GM21360 (cell line): ENCODE data around the gene AHCYL2.

ENCODE experiments used
- ATAC-seq: cut with Tn5 transposase; IDR thresholded peaks from one replicate; pipeline ENCODE4 v1.9.1; 2021; ENCODE audit warnings: mild to moderate bottlenecking, moderate library complexity; ENCODE audit not compliant: unreplicated experiment

AHCYL2 gene

DNA sequence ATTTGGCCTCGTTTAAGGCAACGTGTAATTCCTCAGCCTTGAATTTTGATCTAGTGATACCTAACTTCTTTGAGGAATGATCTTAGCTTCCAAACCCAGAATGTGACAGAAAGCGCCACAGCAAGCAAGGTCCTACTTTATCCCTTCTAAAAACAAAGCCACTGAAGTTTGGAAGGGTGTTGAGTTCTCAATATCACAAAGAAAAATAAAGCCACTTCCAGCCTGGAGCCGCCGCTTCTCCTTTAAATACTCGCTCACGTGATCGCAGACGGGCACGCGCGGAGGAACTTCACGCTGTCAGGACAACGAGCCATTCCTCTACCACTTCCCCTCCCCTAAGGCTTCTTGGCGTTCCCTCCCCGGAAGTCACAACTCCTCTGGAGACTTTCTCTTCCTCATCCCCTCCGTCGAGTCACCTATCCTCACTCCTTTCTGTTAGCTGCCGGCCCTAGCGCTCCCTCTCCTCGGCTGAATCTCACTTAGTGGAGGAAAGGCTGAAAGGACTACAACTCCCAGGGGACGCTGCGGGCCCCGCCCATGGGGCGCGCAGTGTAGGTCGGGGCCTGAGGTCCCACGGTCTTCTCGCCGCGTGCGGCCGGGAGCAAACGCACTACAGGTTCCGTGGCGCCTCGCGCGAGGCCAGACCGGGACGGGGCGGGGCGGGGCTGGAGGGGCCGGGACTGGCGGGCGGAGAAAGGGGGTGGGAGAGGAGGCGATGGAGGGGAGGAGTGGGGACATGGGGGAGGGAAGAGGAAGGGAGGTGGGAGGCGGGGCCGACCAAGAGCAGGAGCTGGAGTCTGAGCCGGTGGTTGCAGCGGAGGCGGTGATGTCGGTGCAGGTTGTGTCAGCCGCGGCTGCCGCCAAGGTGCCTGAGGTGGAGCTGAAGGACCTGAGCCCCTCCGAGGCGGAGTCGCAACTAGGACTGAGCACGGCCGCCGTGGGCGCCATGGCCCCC is at the start of gene AHCYL2:
AHCYL2 (plus strand) TSS at position 780 of the 955 bp plus-strand sequence.
- peak; percentile 80 for ATAC-seq

DNA sequence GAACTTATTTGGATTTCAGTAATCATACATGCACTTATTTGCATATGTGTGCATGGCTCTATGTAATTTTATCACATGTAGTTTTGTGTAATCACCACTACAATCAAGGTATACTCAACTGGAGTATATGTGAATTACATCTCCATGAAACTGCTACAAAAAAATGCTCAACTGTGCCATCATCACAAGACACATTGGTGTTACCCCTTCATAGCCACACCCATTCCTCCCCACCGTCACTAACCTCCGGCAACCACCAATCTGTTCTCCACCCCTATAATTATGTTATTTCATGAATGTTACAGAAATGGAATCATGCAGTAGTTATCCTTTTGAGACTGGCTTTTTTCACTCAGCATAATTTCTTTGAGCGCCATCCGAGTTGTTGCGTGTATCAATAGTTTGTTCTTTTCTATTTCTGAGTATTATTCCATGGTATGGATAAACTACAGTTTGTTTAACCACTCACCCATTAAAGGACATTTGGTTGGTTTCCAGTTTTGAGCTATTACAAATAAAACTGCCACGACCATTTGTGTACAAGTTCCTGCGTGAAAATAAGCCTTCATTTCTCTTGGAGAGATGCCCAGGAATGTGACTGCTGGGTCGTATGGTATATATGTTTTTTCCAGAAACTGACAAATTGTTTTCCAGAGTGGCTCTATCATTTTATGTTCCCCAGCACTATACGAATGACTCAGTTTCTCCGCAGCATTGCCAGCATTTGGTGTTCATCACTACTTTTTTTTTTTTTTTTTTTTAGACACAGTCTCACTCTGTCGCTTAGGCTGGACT is 47.7 kb upstream of the AHCYL2 start:
- no peak for ATAC-seq

DNA sequence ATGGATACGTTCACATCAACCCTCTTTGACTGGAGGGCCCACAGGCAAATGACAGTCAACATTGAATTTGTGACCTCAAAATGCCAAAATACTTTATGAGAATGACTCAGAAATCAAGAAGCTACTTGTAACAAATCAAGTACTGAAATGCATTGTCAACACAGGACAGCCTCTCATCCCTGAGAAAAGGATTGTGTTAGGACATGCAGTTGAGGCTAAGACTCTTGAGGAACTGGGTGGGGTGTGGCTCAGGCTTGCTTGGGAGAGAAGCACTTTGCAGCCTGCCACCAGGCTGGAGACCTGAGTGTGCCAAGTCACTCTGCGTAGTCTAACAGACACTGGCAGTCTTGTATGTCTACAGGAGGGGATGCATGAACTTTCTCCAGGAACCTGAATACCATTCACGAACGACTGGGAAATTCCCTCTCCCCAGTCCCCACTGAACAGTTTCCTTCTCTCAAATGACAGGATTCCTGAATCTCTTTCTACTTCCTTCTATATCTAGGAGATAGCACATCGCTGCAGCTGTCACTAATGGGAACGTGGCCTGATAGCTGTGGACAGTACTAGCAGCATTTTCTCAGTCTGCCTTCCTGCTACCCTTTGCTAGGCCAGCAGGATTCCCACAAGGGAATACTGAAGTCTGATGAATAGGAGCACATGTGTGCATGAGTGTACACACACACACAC is 39.7 kb upstream of the AHCYL2 start:
- ATAC-seq: no peak

DNA sequence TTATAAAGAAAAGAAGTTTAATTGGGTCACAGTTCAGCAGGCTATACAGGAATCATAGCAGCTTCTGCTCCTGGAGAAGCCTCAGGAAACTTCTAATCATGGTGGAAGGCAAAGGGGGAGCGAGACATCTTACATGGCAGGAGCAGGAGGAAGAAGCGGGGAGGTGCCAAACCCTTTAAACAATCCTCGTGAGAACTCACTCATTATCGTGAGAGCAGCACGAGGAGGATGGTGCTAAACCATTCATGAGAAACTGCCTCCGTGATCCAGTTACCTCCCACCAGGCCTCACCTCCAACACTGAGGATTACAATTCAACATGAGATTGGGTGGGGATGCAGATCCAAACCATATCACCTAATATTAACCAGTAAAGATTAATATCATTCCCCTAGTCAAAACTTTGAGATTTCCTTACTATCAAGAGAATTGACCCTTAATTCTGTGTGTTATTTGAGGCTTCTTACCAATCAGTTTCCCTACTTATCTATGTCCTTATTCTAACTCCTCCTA is 38.0 kb upstream of the AHCYL2 start:
- ATAC-seq: no peak

DNA sequence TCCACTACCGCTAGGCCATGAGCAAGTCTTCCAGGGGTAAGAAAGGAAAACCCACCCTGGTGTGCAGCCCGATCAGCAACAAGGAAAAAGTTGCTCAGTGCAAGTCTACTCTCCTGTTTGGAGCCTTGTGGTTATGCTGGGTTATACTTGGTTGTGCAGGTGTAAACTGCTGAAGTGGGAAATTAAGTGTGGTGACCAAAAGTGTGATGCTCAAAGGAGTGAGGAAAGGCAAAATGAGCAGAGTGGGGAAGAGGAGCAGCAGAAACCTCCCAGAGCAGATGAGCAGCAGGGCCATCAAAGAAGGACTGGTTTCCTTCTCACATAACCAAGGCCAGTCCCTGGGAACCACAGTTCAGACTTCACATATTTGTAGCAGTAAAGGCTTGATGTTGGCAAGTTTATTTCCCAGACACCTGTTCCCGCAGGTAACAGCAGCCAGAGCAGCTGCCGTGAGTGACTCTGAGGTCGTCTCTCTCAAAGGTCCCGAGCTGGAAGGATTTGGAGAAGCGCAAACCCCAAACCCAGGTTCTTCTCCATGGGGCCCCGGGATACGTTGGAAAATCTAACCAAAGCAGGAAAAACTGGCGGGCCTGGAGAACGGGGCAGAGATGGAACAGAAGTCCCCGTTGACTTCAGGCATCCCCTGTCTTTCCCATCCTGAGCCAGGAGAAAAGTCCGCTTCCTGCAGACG is 37.0 kb upstream of the AHCYL2 start:
- ATAC-seq: no peak

DNA sequence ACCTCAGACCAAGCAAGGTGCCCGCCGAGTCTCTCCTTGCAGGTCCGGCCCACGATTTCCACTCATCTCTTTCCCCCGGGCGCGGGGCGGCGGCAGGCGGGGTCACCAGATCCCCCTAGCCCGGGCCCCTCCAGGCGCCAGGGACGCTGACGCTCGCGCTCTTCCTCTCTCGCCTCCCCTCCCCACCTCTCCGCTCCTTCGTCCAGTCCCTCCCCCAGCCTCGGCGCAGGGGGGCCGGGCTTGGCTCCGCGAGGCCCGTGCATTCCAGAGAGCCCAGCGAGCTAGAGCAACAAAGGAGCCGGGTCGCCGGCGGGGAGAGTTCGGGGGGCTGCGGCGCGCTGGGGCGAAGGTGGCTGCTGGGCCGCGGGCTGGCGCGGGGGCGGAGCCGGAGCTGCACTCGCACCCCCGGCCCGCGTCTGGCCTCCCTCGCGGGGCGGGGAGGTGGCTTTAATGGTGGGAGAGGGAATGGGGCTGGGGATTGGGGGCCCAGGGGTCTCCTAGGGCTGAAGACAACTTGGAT is 36.4 kb upstream of the AHCYL2 start, which contains the start of gene SMO:
SMO (plus strand) TSS at position 262 of the 520 bp plus-strand sequence. CDS start 519 bp downstream, outside the sequence.
- no peak for ATAC-seq

DNA sequence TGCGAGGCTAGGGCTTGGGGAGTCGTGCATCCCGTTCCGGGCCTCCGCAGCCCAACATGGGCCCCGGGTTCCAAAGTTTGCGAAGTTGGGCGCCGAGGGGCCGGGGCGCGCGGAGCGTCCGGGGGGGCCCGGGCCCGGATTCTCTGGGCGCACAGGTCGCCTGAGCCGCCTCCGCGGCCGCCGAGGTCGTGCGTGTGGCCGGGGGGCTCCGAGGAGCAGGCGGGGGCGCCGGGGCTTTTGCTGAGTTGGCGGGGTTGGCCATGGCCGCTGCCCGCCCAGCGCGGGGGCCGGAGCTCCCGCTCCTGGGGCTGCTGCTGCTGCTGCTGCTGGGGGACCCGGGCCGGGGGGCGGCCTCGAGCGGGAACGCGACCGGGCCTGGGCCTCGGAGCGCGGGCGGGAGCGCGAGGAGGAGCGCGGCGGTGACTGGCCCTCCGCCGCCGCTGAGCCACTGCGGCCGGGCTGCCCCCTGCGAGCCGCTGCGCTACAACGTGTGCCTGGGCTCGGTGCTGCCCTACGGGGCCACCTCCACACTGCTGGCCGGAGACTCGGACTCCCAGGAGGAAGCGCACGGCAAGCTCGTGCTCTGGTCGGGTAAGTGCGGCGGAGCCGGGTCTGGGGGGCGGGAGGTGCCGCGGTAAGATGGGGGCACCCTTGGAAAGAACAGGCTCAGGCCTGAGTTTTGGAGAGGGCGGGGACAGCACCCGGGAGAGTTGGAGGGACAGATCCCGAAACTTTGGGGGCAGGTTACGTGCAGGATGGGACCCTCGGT is 35.8 kb upstream of the AHCYL2 start:
- no peak for ATAC-seq

DNA sequence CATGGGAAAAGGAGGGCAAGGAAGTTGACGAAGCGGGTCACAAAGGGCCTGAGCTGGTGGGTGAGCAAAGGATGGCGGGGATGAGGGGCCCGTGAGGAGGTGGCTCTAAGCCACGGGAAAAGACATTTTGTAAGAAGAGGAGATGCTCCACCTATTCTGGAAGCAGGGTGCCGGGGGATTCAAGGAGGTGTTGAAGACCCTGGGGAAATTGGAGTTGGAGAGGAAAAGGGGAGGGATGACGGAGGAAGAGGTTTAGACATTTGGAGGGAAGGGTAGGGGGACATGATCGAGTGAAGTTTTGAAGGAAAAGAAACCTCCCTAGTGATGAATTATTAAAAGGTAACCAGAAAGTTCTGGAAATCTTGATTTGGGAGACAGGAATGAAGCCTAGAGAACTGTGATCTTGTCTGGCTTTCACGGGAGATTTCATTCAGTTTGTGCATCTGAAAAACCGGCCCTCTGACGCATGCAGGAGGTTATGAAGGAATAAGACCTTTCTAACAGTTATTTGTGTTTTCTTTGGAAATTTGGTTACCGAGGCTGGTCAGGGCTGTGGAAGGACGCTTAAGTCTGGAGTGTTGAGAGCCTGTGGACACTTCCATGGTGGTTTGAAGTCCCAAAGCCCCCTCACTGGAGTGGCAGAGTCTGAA is 35.0 kb upstream of the AHCYL2 start:
- ATAC-seq: no peak

DNA sequence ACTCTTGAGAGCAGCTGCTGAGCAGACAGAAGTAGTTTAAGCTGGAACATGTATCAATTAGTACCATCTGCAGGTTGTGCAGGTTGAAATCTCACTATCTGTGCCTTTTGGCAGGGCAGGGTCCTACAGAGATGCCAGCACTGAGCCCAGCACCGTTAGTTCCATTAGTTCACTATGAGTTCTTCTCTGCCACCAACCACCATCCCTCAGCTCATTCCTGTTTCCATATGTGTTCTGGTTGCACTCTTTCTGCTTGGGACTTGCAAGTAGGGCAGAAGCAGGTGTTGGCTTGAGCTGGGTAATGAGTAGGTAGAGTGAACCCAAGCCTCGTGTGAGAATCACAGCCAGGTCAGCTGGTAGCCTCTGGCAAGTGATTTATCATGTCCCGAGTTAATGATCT is 33.6 kb upstream of the AHCYL2 start:
- ATAC-seq: no peak

DNA sequence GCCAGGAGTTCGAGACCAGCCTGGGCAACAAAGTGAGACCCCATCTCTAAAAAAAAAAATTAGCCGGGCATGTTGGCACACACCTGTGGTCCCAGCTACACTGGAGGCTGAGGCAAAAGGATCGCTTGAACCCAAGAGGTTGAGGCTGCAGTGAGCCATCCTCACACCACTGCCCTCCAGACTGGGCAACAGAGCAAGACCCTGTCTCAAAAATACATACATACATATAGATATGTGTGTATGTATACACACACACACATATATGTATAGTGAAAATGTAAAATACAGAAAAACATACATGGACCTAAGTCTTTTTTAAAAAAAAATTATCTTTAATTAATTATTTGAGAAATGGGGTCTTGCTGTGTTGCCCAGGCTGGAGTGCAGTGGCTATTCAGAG is 30.9 kb upstream of the AHCYL2 start:
- ATAC-seq: no peak

DNA sequence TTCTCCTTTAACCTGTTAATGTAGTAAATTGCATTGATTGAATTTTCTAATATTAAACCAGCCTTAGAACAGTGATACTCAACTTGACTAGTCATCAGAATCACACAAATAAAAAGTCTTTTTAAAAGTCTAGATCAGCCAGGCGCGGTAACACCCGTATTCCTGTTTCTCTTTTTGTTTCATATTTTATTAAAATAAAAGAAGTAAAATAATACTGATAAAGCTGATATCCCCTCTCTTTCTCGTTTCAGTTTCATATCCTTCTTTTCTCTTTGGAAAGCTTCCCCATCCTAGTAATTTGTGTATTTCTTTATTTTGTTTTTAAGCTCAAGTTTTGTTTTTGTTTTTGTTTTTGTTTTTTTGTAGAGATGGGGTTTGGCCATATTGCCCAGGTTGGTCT is 27.1 kb upstream of the AHCYL2 start:
- no peak for ATAC-seq

DNA sequence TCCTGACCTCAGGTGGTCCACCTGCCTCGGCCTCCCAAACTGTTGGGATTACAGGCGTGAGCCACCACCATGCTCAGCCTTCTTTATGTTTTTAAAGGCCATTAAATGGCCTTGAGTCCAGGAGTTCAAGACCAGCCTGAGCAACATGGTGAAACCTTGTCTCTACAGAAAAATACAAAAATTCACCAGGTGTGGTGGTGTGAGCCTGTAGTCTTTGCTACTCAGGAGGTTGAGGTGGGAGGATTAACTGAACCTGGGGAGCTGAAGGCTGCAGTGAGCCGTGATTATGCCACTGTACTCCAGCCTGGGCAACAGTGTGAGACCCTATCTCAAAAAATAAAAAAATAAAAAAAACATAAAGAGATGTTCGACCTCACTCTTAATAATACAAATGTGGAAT is 25.4 kb upstream of the AHCYL2 start:
- no peak for ATAC-seq

DNA sequence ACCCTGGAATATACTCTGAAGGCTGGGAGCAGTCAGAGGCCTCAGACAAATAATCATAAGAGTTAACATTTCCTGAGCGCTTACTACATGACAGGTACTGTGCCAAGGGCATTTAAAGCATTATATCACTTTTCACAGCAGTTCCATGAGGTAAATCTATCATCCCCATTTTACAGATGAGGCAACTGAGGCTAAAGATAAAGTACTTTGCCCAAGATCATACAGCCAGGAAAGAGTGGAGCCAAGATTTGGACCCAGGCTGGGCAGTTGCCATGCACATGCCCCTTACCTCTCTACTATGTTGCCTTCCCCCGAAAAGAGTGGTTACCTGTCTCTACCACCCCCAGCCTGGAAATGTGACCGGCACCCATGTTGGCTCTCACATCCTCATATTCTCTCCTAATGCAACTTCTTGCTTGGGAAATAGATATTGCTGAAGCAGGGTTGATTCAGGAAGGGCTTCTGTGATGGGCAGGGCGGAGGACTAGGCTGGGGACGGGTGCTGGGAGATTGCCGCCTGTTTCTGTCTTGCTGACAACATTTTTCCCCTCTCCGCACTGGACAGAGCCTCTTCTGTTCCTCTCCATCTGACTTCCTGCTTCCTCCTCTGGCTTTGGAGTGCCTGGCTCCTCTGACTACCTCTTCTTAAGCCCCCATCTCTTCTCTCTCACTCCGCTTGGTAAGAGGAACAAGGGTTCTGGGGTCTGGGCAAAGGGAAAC is 22.6 kb upstream of the AHCYL2 start:
- ATAC-seq: no peak

DNA sequence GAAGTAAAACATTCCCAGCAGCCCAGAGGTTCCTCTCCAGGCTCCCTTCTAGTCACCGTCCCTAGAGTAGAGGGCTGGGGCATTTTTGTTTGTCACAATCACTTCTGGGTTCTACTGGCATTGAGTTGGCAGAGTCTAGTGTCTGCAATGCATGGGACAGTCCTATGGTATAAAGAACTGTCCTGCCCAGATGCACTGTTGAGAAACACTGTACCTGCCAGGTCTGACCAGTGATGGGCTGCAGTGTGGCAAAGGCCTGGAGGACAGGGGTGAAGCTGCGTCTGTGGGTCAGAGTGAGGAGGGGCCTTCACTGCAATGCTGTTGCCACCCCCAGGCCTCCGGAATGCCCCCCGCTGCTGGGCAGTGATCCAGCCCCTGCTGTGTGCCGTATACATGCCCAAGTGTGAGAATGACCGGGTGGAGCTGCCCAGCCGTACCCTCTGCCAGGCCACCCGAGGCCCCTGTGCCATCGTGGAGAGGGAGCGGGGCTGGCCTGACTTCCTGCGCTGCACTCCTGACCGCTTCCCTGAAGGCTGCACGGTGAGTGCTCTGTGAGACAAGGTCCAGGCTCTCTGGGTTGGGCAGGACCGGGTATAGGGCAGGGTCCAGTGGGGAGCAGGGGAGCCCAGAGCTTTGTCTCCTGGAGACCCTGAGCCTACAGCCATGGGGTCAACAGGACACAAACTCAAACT is 21.6 kb upstream of the AHCYL2 start:
- ATAC-seq: no peak

DNA sequence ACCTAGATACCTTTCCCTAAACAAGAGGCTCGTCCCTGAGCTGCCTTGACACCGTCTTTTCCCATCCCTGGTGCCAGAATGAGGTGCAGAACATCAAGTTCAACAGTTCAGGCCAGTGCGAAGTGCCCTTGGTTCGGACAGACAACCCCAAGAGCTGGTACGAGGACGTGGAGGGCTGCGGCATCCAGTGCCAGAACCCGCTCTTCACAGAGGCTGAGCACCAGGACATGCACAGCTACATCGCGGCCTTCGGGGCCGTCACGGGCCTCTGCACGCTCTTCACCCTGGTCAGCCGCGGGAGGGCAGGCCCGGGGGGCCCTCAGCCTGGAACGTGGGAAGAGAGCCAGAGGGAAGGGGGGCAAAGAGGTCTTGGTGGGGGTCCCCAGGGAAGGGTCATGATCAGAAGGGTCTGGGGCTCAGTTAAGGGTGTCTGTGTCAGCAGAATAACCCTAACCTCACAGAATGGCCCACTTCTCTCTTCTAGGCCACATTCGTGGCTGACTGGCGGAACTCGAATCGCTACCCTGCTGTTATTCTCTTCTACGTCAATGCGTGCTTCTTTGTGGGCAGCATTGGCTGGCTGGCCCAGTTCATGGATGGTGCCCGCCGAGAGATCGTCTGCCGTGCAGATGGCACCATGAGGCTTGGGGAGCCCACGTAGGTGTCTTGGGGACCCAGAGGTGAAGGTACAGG is 19.6 kb upstream of the AHCYL2 start:
- ATAC-seq: no peak

DNA sequence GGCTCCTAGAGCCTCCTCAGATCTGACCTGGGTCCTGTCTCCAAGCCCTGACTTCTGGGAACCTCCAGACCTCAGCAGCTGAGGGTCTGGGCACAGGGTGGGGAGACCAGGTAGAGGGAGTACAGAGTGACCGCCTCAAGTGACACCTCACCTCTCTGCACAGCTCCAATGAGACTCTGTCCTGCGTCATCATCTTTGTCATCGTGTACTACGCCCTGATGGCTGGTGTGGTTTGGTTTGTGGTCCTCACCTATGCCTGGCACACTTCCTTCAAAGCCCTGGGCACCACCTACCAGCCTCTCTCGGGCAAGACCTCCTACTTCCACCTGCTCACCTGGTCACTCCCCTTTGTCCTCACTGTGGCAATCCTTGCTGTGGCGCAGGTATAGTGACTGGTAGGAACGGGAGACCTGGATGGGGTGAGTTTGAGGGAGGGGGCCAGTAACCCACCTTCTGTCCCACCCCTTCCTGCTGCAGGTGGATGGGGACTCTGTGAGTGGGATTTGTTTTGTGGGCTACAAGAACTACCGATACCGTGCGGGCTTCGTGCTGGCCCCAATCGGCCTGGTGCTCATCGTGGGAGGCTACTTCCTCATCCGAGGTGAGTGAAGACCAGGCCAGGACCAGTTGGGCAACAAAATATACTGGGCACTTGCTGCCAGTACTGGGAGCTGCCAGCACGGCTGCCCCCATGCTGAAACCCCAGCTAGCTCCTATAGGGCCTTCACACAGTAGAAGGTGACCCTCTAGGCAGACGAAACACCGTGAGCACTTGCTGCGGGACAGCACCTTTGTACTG is 18.6 kb upstream of the AHCYL2 start:
- no peak for ATAC-seq
